ENCODE data around the gene CEP131. TPM values are rescaled to one million over a fixed set of nuclear protein-coding genes. Genes with fewer than 3 reads are reported as not detected.

CEP131 gene
- total and polyA plus RNA-seq, 2 of the 8 experiments (the other 6 are each of a cell fraction or from before 2014, with no cell fraction given) = 5.9 to 23.2 TPM

DNA sequence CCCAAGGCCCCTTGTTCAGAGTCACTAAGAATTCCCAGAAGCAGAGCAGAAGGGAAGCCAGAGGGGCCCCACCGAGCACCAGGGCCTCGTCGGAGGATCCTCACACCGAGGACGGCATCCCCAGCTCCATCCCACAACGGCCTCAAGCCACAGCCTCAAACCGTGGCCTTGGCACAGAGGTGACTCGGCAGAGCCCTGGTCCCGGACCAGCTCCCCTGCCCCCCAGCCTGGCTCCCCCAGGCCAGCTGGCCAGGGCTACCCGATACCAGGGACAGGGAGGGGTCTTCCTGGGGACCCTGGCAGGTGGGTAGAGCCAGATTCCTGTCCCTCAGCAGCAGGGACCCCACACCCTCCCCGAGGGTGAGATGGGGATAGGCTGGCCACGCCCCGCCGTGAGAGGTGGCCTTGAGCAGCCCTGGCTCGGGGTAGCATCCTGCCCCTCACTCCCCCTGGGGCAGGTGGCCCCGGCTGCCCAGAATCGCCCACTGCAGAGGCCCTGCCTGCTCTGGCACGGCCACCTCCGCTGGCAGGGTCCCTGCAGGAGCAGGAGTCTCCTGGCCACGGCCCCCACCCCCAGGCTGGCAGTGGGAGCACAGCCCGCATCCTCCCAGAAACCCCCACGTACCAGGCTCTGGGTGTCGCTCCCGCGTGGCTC, 63.0 kb downstream of the CEP131 start:
- Histone ChIP-seq H3K27me3 (replicated peaks in 1 of 4; ENCODE audit: control insufficient read depth in 3 of 4, extremely low read depth in 1 of 4, insufficient read depth in 3 of 4, low read length in 3 of 4) (no peaks in the 10 kb centered on the region), H3K36me3 (ENCODE audit: control insufficient read depth in 2 of 4, insufficient read depth in 4 of 4, low read length in 3 of 4) (no peaks in the 10 kb centered on the region), H3K27ac (ENCODE audit: low read depth, low read length) (no peak overlapping the region), H3K9ac (replicated peaks in 1 of 4; ENCODE audit: extremely low read depth in 1 of 4, low read depth in 3 of 4, low read length in 3 of 4) (no peak overlapping the region), H3K23ac (ENCODE audit: insufficient read length) (no peak overlapping the region), H4K8ac (ENCODE audit: extremely low read depth, insufficient read depth, low read length) (peak overlapping the region; percentile 51; the same call in 1 of the 2 replicates), H2AFZ (ENCODE audit: low read length) (no peak overlapping the region), H3K56ac (replicated peaks; ENCODE audit: insufficient read length, low read depth, low read length) (no peak overlapping the region), H3K4ac (replicated peaks; ENCODE audit: insufficient read length, low read depth, low read length) (no peak overlapping the region), H2AK5ac (ENCODE audit: low read depth, low read length) (no peak overlapping the region), H2BK20ac (ENCODE audit: low read length) (no peak overlapping the region), H4K20me1 (replicated peaks in 1 of 2; ENCODE audit: control insufficient read depth in 1 of 2, insufficient read depth in 2 of 2, low read length in 2 of 2) (peaks cover 0 to 2% of the 10 kb centered on the region in 2 experiments), H4K5ac (ENCODE audit: insufficient read length, low read depth, low read length) (no peak overlapping the region), H3K4me1 (replicated peaks in 1 of 4; ENCODE audit: control insufficient read depth in 3 of 4, insufficient read depth in 4 of 4, low read length in 3 of 4) (peaks cover 0 to 4% (median 0%) of the 10 kb centered on the region in 4 experiments; a peak in 3 of 7 replicates), H3K14ac (ENCODE audit: insufficient read length) (no peak overlapping the region), H3K79me1 (ENCODE audit: low read depth, low read length) (no peaks in the 10 kb centered on the region), H2BK15ac (ENCODE audit: low read length) (no peak overlapping the region), H2BK12ac (ENCODE audit: low read depth, low read length) (no peak overlapping the region), H3K18ac (ENCODE audit: extremely low read depth, low read length) (no peak overlapping the region), H4K91ac (replicated peaks; ENCODE audit: insufficient read length, low read length) (no peak overlapping the region), H3K9me3 (ENCODE audit: insufficient read depth in 2 of 2, low read depth in 1 of 2, low read length in 1 of 2) (no peaks in the 10 kb centered on the region), H3K4me3 (ENCODE audit: extremely low read depth in 1 of 4, insufficient read depth in 2 of 4, low read depth in 3 of 4, low read length in 4 of 4) (no peak overlapping the region), H2BK120ac (replicated peaks; ENCODE audit: low read depth, low read length) (no peak overlapping the region), H2BK5ac (ENCODE audit: low read depth, low read length) (no peak overlapping the region), H3K4me2 (ENCODE audit: insufficient read depth in 1 of 2, low read depth in 2 of 2, low read length in 2 of 2) (no peak overlapping the region), H3K79me2 (ENCODE audit: control insufficient read depth in 1 of 2, insufficient read depth in 2 of 2, low read length in 2 of 2) (no peaks in the 10 kb centered on the region), H3K23me2 (ENCODE audit: low read depth, low read length) (no peaks in the 10 kb centered on the region)
- DNase-seq (ENCODE audit: low read depth in 1 of 2, low spot score in 2 of 2) (no peak), FAIRE-seq (no peak)
- POLR2A ChIA-PET (ENCODE audit: partially characterized antibody) = no interaction called here
- CTCF ChIA-PET (ENCODE audit: partially characterized antibody) = interaction anchor here (1.5 kb wide), 1 partner anchor 30 kb away, joined by 5 read pairs; no protein-coding TSS in a partner anchor
- 90% methylated on average over 19 of the region's 25 CpGs; no CpG with 5 or more reads in 1 of the 2 experiments for WGBS, 2 experiments (ENCODE audit: extremely low coverage in 1 of 2, insufficient coverage in 1 of 2, insufficient read length in 1 of 2, insufficient replicate concordance in 2 of 2, low coverage in 1 of 2, low lambda C conversion rate in 2 of 2, missing lambda C conversion rate in 1 of 2)
- no peak for TF ChIP-seq BCL11A (IDR thresholded peaks at IDR 0.05; ENCODE audit: low read depth in 2 of 2, low read length in 2 of 2)
- no peak for TF ChIP-seq HDAC2 (IDR thresholded peaks at IDR 0.05; ENCODE audit: borderline replicate concordance in 1 of 2, low read depth in 2 of 2, low read length in 2 of 2)
- TF ChIP-seq POLR2A (IDR thresholded peaks at IDR 0.05; ENCODE audit: control extremely low read depth in 1 of 2, low read depth in 2 of 2, low read length in 2 of 2) = no peak
- no peak for TF ChIP-seq RFX5 (IDR thresholded peaks at IDR 0.05; ENCODE audit: borderline replicate concordance, low read depth, low read length)
- TF ChIP-seq RXRA (IDR thresholded peaks at IDR 0.05; ENCODE audit: insufficient read depth, low read depth, low read length) = no peak
- TF ChIP-seq BACH1 (IDR thresholded peaks at IDR 0.05; ENCODE audit: low read length) = no peak
- TF ChIP-seq RAD21 (IDR thresholded peaks at IDR 0.05 in 1 of 2, conservative IDR thresholded peaks at IDR 0.05 in 1 of 2; ENCODE audit: low read depth in 2 of 2, low read length in 2 of 2) = no peak
- no peak for TF ChIP-seq RNF2 (IDR thresholded peaks at IDR 0.05; ENCODE audit: borderline replicate concordance, low read depth, low read length, missing control alignments, poor library complexity, severe bottlenecking)
- no peak for TF ChIP-seq JUND (IDR thresholded peaks at IDR 0.05; ENCODE audit: low read length)

Measured in H1 (cell line).